8988T (cell line): Measurements from ENCODE around the gene SMS.

Source experiments
- DNase-seq: peaks from one replicate; pipeline ENCODE4 v3.0.0; 2011

SMS gene

DNA sequence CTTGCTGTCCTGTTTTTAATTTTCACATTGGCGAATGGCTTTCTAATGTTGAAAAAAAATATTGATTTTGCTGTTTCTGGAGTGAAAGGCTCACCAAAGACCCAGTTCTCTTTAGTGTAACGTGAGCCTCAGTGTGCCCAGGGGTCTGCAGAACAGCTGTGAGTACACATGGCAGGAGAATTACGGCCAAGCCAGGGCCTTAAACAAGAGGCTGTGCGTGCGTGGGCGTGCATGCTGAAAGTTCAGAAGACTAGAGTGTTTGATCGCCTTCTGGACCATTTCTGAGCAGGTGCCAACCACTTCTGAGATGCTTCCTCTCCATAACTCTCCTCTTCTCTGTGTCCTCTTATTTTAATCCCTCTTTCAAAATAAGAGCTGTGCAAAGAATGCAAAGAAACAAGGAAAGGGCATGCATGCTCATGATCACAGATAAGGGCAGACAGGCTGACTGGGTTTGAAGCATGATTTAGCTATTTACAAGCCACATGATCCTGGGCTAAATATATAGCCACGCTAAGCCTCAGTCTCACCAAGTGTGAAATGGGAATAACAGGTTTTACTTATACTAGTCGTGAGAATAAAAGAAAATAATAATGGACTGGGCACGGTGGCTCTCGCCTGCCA lies 101.5 kb downstream of the SMS start:
- no peak for DNase-seq

DNA sequence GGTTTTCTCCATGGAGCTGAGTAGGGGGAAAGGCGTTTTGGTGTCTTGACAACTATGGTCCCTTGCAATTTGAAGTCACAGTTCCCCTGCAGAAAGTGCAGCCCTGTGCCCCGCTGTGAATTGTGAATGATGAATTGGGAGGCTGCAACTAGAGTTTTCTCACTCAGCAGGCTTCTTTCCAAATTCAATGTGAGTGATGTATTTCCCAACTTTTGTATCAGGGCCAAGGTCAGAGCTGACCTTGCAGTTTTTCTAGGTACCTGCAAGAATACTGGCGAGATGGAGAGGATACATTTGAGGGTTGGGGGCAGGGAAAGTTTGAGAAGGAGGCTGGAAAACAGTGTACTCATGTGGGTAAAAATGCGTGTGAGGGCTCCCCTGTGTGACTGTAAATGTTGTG lies 103.4 kb downstream of the SMS start:
- no peak for DNase-seq
